Measurements from ENCODE around the gene LDLRAD4.
"Not testable (repeated sequence)": the region's sequence is repeated elsewhere in the genome, so short reads cannot be mapped to it uniquely, and the experiment has no call there.

The LDLRAD4 gene

DNA sequence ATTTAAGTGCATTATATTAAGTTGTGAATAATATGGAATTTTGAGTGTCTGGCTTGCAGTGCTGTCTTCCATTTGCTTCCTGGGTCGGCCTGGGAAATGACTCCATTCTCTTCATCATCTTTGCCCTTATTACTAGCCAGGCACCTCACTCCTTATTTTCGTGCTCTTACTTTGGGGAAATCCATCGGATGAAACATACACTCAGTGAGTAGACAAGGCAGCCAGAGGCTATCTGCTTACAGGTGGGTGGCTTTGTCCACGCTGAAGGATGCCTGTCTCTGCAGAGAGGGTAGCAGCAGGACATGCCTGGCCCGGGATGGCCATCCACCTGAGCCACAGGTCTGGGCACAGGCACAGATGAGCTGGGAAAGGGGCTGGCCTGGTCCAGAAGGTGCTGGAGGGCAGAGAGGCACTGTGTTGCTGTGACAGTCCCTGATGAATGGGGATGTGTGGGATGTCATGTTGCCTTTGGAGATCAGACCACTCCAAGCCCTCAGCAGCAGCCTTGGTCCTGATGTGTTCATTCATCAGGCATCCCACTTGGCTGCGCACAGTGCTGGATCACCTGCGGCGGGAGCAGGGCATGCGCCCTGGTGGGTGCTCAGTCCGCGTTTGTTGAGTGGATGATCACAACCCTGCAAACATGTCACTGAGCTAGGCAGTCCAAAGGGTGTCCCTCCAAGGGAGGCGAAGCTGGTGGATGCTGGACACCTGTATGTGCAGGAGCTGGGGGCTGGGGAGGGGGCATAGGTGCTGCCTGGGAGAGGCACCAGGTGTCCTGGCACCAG lies 236.0 kb downstream of the LDLRAD4 start:
- no peak for DNase-seq (ENCODE audit: low read depth in 1 of 2, low spot score in 1 of 2)

DNA sequence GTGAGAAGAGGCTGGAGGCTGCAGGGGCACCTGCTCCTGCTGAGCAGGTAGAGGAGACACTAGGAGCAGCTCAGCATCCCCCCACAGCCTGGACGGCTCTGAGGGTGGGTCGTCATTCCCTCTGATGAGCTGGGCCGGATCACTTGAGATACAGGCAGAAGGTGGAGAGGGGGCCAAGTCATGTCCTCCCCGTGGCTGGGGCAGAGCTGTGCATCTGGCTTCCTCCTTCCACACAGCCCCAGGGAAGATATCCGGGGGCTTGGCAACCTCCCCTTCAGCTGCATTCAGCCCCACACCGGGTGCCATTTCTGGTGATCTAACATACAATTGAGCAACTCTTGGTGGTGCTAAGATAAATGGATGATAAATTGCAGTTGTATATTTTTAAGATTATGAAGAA lies 236.9 kb downstream of the LDLRAD4 start:
- no peak for DNase-seq (ENCODE audit: low read depth in 1 of 2, low spot score in 1 of 2)

DNA sequence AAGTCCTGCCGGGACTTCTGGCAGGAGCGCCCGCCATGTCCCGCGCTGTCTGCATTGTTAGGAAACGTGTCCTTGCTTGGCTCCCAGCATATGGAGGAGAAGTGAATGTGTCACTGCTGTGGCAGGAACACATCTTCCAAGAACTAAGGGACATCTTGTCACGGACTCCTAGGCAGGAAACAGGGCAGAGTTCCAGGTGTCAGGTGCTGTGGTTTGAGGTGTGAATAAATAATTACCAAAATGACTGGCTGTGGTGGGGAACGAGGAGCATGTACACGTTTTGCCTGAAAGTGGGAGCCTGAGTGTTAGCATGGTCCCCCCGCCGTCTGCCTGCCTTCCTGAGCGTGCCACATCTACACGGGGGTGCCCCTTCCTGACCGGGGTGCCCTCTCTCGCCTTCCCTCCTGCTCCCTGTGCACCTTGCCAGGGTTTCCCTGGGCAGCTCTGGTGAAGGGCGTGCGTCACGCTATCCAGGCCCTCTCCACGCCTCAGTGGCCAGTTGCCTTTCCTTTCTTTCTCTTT lies 237.5 kb downstream of the LDLRAD4 start:
- no peak for DNase-seq (ENCODE audit: low read depth in 1 of 2, low spot score in 1 of 2)

DNA sequence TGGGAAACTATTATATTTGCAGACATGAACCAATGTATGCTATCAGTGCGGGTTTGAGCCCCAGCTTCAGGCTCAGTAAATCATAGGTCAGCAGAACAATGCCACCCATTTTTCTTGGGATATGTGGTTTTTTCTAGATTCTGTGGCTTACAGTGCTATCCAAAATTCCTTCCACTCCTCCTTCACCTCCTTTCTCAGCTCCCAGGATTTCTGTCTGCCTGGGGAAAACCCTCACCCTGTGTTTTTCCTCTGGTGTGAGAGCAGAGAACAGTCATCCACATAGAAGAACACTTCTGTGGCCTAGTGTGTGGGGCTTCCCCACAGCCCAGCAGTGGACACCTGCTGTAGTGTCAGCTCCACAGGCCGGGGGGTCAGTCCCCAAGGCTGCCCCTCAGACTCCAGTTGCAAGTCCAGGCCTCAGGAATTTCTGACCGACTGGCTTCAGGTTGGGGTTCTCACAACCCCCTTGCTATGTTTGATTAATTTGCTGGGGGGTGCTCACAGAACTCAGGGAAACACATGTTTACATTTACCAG lies 238.2 kb downstream of the LDLRAD4 start:
- no peak for DNase-seq (ENCODE audit: low read depth in 1 of 2, low spot score in 1 of 2)

- DNase-seq (ENCODE audit: low read depth in 1 of 2, low spot score in 1 of 2) = no peak
Observed at GRCh38 chr18:13457327-13457726, 238.8 kb downstream of the LDLRAD4 start.

- no peak for DNase-seq (ENCODE audit: low read depth in 1 of 2, low spot score in 1 of 2)
Observed at GRCh38 chr18:13460946-13461345, 242.4 kb downstream of the LDLRAD4 start.

DNA sequence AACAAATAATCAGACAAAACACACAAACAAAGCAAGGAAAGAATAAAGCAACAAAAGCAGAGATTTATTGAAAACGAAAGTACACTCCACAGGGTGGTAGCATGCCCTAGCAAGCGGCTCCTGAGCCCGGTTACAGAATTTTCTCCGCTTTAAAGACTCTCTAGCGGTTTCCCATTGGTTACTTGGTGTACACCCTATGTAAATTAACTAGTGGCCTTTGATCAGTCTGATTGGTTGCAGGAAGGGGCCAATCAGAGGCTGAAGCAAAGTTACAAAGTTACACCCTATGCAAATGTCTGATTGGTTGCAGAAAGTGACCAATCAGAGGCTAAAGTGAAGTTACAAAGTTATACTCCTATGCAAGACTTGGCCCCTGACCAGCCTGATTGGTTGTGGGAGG lies 242.9 kb downstream of the LDLRAD4 start:
- DNase-seq (ENCODE audit: low read depth in 1 of 2, low spot score in 1 of 2) = no peak

DNA sequence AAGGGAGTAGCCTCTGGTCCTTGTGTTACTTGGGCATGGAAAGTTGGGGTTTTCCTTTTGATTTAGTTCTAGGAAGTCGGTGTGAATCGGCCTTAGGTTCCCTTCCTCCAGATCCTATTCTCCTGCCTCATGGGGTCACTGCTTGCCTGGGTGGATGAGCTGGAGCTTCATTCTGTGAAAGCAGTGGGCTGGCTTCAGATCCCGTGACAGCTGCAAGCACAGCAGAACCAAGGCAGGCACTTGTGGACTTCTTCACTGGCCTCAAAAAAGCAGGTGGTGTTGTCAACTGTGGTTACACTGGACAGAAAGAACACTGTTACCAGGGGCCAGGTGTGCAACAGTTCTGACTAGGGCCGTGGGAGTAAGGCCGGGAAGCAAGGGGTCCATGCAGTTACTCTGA lies 243.4 kb downstream of the LDLRAD4 start:
- DNase-seq (ENCODE audit: low read depth in 1 of 2, low spot score in 1 of 2) = no peak

GRCh38 chr18:13462686-13463085 lies 244.1 kb downstream of the LDLRAD4 start:
- no peak for DNase-seq (ENCODE audit: low read depth in 1 of 2, low spot score in 1 of 2)

- no peak for DNase-seq (ENCODE audit: low read depth in 1 of 2, low spot score in 1 of 2)
Observed at GRCh38 chr18:13463526-13464210, 245.1 kb downstream of the LDLRAD4 start.

DNA sequence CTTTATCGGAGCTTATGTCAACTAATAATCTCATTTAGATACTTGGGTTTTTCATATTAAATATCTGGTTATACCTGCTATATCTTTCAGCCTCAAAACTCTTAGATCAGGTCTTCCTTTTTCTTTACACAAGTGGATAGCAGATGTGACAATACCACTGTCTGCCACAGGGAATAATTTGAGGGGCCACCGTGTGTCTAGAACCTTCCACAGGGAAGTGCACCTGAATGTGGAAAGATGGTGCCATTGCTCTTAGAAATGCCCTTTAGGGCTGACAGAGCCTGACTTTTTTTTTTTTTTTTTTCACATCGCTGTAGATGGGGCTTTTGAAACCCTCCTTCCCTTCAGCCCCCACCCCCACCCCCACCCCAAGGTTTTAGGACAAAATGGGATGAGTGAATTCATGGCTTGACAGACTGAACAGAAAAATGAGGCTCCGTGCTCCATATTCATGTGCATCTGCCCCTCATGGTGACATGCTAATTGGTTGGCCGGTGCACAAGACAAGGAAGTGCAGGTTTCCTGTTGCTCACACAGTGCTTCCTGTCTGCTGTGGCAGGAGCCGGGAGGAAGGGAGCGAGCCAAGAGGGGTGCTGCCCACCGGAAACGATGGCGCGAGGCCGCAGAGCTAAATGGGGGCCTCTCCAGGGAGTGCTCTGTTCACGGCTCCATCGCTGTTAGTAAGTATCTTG lies 246.0 kb downstream of the LDLRAD4 start:
- DNase-seq (ENCODE audit: low read depth in 1 of 2, low spot score in 1 of 2) = peak; percentile 41 to 45

- DNase-seq (ENCODE audit: low read depth in 1 of 2, low spot score in 1 of 2) = no peak
Observed at GRCh38 chr18:13465124-13465446, 246.5 kb downstream of the LDLRAD4 start.

GRCh38 chr18:13465476-13465875 lies 246.9 kb downstream of the LDLRAD4 start:
- no peak for DNase-seq (ENCODE audit: low read depth in 1 of 2, low spot score in 1 of 2)

DNA sequence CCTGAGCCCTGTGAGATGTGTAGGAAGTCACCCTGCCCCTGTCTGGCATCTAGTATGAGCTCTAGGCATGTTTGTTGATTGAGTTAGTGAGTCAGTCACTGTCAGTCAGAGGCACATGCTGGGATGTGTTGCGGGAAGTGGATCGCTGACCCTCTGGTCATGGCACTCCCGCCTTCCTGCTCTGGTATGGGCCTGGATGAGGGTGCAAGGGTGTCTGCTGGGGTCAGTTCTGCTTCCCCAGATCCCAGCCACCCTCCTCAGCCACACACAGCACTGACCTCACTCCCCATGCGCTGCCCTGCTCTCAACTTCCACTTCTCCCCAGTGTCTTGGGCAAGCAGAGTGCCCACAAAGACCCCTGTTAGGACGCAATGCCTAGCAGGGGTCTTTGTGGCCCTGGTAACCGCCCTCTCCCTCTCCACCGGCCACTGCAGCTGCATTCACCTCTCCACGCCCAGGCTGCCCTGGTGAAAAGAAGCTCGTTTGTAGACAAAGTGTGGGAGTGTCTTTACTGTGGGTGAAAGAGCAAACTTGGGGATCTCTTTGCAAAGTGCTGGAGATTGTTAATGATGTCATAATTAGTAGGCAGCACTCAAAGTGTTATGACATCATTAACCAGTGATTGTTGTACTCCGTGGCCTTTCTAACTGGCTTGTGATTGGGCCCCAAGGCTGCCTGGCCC lies 252.1 kb downstream of the LDLRAD4 start:
- DNase-seq (ENCODE audit: low read depth in 1 of 2, low spot score in 1 of 2) = no peak

- no peak for DNase-seq (ENCODE audit: low read depth in 1 of 2, low spot score in 1 of 2)
Observed at GRCh38 chr18:13471198-13471845, 252.8 kb downstream of the LDLRAD4 start.

DNA sequence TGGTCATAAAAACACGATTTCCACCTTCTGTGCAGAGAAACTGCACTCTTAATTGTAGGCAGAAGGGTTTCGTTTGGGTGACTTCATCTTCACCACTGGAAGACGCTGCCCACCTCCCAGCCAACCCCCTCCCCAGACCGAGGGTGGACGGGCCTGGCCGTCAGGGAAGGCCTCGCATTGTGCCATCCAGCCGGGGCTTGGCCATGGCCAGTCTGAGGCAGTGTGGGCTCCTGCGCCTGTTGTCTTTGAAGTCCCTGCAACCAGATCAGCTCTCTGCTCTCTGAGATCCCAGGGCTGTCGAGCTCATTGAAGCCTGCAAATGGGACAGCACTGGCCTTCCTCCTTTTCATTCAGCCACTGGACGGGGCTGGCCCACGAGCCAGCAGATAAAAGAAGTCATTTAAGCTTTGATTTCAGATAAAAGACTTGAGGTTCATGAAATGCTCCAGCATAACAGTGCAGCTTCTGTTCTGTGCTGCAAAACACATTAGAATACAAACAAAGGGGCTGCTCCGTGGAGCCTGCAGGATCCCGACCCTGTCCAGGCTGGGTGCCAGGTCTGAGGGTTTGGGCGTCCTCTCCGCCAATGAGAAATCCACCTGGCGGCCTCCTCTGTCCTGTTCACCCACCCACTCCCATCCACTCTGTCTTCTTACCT lies 253.5 kb downstream of the LDLRAD4 start:
- DNase-seq (ENCODE audit: low read depth in 1 of 2, low spot score in 1 of 2) = no peak

GRCh38 chr18:13473751-13474150 lies 255.2 kb downstream of the LDLRAD4 start:
- no peak for DNase-seq (ENCODE audit: low read depth in 1 of 2, low spot score in 1 of 2)

DNA sequence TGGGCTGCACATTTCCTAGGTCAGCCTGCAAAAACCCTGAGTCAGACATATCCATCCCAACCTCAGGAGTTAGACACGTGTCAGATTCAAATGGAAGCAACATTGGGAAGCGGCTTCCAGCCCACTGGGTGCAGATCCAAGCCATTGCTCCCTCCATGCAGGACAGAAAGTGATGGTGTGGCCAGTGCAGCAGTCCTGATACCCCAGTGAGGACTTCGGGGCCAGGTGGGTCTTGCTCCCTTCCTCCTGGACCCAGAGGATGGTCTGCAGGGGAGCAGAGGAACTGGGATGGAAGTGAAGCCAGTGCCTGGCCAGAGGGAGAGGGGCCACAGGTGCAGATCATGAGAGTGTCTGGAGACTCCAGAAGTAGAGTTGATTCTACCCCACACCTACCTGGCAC lies 255.8 kb downstream of the LDLRAD4 start:
- DNase-seq (ENCODE audit: low read depth in 1 of 2, low spot score in 1 of 2) = no peak

DNA sequence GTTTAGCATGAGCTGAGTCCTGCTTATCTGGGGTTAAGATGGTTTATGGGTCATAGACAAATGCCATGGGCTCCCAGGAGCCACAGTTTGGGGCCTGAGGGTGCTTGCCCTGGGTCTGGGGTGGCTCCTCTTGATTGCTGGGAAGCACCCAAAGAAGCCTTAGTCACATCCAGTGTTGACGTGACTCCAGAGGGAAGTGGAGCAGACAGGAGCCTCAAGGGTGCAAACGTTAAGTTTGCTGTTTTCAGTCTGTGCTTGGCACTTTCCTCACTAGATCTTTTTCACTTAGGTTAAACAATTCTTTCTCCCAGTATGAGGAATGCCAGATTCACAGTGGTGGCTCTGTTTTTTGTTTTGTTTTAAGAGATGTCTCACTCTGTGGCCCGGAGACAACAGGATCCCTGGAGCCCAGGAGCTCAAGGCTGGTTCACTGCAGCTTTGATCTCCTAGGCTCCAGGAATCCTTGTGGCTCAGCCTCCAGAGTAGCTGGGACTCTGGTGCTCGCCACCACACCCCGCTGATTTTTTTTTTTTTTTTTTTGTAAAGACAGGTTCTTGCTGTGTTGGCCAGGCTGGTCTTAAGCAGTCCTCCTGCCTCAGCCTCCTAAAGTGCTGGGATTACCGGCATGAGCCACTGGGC lies 256.5 kb downstream of the LDLRAD4 start:
- no peak for DNase-seq (ENCODE audit: low read depth in 1 of 2, low spot score in 1 of 2)

GRCh38 chr18:13476312-13476711 lies 257.8 kb downstream of the LDLRAD4 start:
- not testable (repeated sequence) for DNase-seq (ENCODE audit: low read depth in 1 of 2, low spot score in 1 of 2)
